Neutrophil (primary cell): Measurements from ENCODE around the gene CNOT6L.

Experiments used
- H3K27ac ChIP-seq: fragments of 200-600 bp; sonication (generic); 2 replicates; pipeline ENCODE4 v1.5.1; 2016; ENCODE audit warnings: mild to moderate bottlenecking, moderate library complexity
- H3K27me3 ChIP-seq: fragments of 200-600 bp; sonication (generic); 2 replicates; pipeline ENCODE4 v1.6.0; 2016; ENCODE audit warnings: mild to moderate bottlenecking
- H3K36me3 ChIP-seq: fragments of 200-600 bp; sonication (generic); 2 replicates; pipeline ENCODE4 v1.5.1; 2017
- H3K4me1 ChIP-seq, 2 experiments: fragments of 200-600 bp in 1 of 2; sonication (generic) in 1 of 2; 1 replicate in 1 of 2; 2 replicates in 1 of 2; pipeline versions ENCODE4 v1.5.1 to v1.6.1; 2013 to 2016; ENCODE audit warnings: low read depth in 1 of 2, low read length in 1 of 2, mild to moderate bottlenecking in 1 of 2, moderate library complexity in 1 of 2; ENCODE audit not compliant: control insufficient read depth in 1 of 2, insufficient read depth in 1 of 2
- H3K4me3 ChIP-seq, 2 experiments: fragments of 200-600 bp in 1 of 2; sonication (generic) in 1 of 2; 1 replicate in 1 of 2; 2 replicates in 1 of 2; pipeline ENCODE4 v1.5.1; 2013 to 2016; ENCODE audit warnings: low read depth in 1 of 2, low read length in 1 of 2, mild to moderate bottlenecking in 1 of 2, moderate library complexity in 1 of 2
- H3K9me3 ChIP-seq: fragments of 200-600 bp; sonication (generic); 2 replicates; pipeline ENCODE4 v1.5.1; 2016
- TF ChIP-seq, protein P1 (sequence below): fragments of 200-600 bp; sonication (generic); IDR thresholded peaks from 2 replicates; pipeline ENCODE4 v1.5.1; 2016; ENCODE audit warnings: antibody characterized with exemption

CNOT6L gene

DNA sequence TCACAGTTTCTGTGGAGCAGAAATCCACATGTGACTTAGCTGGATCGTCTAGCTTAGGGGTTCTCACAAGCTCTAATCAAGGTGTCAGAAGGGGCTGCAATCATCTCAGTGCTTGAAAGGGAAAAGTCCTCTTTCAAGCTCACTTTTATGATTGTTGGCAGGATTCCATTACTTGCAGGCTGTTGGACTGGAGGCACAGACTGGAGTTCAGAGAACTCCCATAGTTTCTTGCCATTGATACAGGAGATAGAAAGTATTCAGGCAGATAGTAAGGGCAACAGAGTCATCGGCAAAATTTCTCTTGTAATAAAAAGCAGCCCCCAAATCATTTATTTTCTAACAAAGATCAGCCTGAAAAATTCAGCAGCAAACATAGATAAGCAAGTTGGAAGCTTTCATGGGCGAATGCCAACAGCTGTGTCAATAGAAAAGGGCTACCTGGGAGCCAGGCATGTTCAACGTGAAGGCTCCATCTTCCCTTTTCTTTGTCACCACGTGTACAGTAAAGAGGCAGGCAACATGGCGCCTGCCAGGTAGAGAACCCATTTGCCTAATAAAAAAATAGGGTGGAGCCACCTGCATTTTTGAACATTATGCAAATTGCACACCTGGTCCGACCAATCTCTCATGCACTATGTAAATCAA is 149.1 kb downstream of the CNOT6L start:
- no peaks in the 10 kb centered on the region for H3K36me3 ChIP-seq
- H3K27me3 ChIP-seq: no peaks in the 10 kb centered on the region
- no peaks in the 10 kb centered on the region for H3K9me3 ChIP-seq
- no peak overlapping the region for H3K4me3 ChIP-seq
- H3K4me1 ChIP-seq: no peaks in the 10 kb centered on the region
- TF ChIP-seq, protein P1, sequence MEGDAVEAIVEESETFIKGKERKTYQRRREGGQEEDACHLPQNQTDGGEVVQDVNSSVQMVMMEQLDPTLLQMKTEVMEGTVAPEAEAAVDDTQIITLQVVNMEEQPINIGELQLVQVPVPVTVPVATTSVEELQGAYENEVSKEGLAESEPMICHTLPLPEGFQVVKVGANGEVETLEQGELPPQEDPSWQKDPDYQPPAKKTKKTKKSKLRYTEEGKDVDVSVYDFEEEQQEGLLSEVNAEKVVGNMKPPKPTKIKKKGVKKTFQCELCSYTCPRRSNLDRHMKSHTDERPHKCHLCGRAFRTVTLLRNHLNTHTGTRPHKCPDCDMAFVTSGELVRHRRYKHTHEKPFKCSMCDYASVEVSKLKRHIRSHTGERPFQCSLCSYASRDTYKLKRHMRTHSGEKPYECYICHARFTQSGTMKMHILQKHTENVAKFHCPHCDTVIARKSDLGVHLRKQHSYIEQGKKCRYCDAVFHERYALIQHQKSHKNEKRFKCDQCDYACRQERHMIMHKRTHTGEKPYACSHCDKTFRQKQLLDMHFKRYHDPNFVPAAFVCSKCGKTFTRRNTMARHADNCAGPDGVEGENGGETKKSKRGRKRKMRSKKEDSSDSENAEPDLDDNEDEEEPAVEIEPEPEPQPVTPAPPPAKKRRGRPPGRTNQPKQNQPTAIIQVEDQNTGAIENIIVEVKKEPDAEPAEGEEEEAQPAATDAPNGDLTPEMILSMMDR: no peak
- no peak overlapping the region for H3K27ac ChIP-seq

DNA sequence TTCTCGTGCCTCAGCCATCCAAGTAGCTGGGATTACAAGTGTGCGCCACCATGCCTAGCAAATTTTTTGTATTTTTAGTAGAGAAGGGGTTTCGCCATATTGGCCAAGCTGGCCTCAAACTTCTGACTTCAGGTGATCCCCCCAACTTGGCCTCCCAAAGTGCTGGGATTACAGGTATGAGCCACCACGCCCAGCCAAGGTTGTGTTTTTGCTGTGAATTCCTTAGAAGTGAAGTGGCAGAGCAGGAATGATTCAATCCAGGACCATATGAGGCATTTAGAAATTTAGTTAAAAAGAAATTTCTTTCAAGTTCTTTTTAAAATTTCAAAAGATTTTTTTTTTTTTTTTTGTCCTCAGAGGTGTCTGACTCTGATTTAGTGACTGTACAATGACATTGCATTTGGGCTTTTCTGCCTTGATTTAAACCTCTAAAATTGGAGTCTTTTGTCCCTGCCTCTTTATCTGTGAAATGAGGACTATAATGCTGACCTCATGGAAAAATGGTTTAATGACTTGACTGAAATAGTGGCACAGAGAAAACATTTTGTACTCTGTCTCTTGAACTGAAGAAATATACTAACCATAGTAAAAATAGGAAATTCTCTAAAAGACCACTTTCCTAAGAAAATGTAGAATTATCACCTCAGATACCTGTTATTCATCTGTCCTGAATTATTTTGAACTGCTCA is 153.6 kb downstream of the CNOT6L start:
- Histone ChIP-seq H3K4me3 (no peak overlapping the region), H3K4me1 (no peaks in the 10 kb centered on the region), H3K9me3 (no peaks in the 10 kb centered on the region), H3K27me3 (no peaks in the 10 kb centered on the region), H3K27ac (no peak overlapping the region), H3K36me3 (no peaks in the 10 kb centered on the region)
- TF ChIP-seq, protein P1: no peak
